Activated T-helper 1 cell treated with anti-CD3 and anti-CD28 coated beads, Interleukin-12 subunit alpha, Interleukin-12 subunit beta, Interleukin-2, Interleukin-4 antibody, amounts not matched to agents 30 ng/mL and 10 ng/mL and 1 ng/mL, durations not matched to agents 14 hours and 24 hours and 36 hours (primary cell): ENCODE measurements around the gene A2ML1. TPM values are rescaled to one million over a fixed set of nuclear protein-coding genes. Genes with fewer than 3 reads are reported as not detected.
"Not testable (repeated sequence)": the region's sequence is repeated elsewhere in the genome, so short reads cannot be mapped to it uniquely, and the experiment has no call there.

Experiments used
- DNase-seq: peaks from one replicate; pipeline ENCODE4 v3.0.0; 2021; ENCODE audit warnings: low spot score
- H3K27ac Mint-ChIP-seq: one replicate; pipeline ENCODE4 v1.8.0; 2021; ENCODE audit warnings: mild to moderate bottlenecking, mixed read lengths
- H3K27me3 Mint-ChIP-seq: one replicate; pipeline ENCODE4 v1.8.0; 2022; ENCODE audit warnings: mild to moderate bottlenecking, moderate library complexity, mixed read lengths; ENCODE audit not compliant: insufficient read depth
- H3K36me3 Mint-ChIP-seq: one replicate; pipeline ENCODE4 v1.8.0; 2021; ENCODE audit warnings: low read depth, mixed read lengths
- H3K4me1 Mint-ChIP-seq: one replicate; pipeline ENCODE4 v1.8.0; 2021; ENCODE audit warnings: low read depth, mixed read lengths
- H3K4me3 Mint-ChIP-seq: one replicate; pipeline ENCODE4 v1.8.0; 2021; ENCODE audit warnings: mild to moderate bottlenecking, moderate library complexity, mixed read lengths
- H3K9me3 Mint-ChIP-seq: one replicate; pipeline ENCODE4 v1.8.0; 2021; ENCODE audit warnings: mixed read lengths
- intact Hi-C: fragments of 100-400 bp; cut with micrococcal nuclease; formaldehyde crosslinking; loops from one replicate; pipeline ENCODE4 v1.15.1; 2024
- total RNA-seq: library from RNA; stranded (reverse); gene quantifications from 2 replicates; pipeline ENCODE4 v1.2.3, GENCODE V29; 2022

A2ML1 gene
- not detected in 2 replicates for total RNA-seq

- H3K27ac Mint-ChIP-seq, result no peak within 1 kb of the TSS
- DNase-seq, result no peak
- peaks cover 4% of the 10 kb centered on the region for H3K27me3 Mint-ChIP-seq
- intact Hi-C loops, result no loop called here
- no peaks in the 10 kb centered on the region for H3K36me3 Mint-ChIP-seq
- H3K9me3 Mint-ChIP-seq, result no peaks in the 10 kb centered on the region
- H3K4me1 Mint-ChIP-seq, result peaks cover 1% of the 10 kb centered on the region
- no peak within 1 kb of the TSS for H3K4me3 Mint-ChIP-seq
Measured at GRCh38 chr12:8822298-8822697, at the start of gene A2ML1. TSS of gene A2ML1 (plus strand) at chr12:8822621. CDS start at chr12:8822652, 31 bp downstream.

GRCh38 chr12:8773461-8773860 lies 49.0 kb upstream of the A2ML1 start:
- intact Hi-C loops, result no loop called here
- no peak overlapping the region for H3K27ac Mint-ChIP-seq
- no peaks in the 10 kb centered on the region for H3K9me3 Mint-ChIP-seq
- H3K4me1 Mint-ChIP-seq, result no peaks in the 10 kb centered on the region
- no peak overlapping the region for H3K4me3 Mint-ChIP-seq
- H3K27me3 Mint-ChIP-seq, result peaks cover 2% of the 10 kb centered on the region
- no peaks in the 10 kb centered on the region for H3K36me3 Mint-ChIP-seq
- no peak for DNase-seq

GRCh38 chr12:8779281-8779680 lies 43.1 kb upstream of the A2ML1 start:
- Mint-ChIP-seq H3K9me3 (no peaks in the 10 kb centered on the region), H3K4me1 (no peaks in the 10 kb centered on the region), H3K36me3 (no peaks in the 10 kb centered on the region), H3K4me3 (no peak overlapping the region), H3K27me3 (no peaks in the 10 kb centered on the region), H3K27ac (no peak overlapping the region)
- DNase-seq, result no peak
- intact Hi-C loops, result no loop called here

GRCh38 chr12:8779862-8780261 lies 42.6 kb upstream of the A2ML1 start:
- intact Hi-C loops, result loop anchor here (1.0 to 2.0 kb wide), 3 partner anchors 110 to 269 kb away; no protein-coding TSS in a partner anchor
- no peak overlapping the region for H3K4me3 Mint-ChIP-seq
- H3K9me3 Mint-ChIP-seq, result no peaks in the 10 kb centered on the region
- no peak for DNase-seq
- H3K27ac Mint-ChIP-seq, result no peak overlapping the region
- no peaks in the 10 kb centered on the region for H3K4me1 Mint-ChIP-seq
- no peaks in the 10 kb centered on the region for H3K36me3 Mint-ChIP-seq
- no peaks in the 10 kb centered on the region for H3K27me3 Mint-ChIP-seq

GRCh38 chr12:8780389-8780788 lies 42.0 kb upstream of the A2ML1 start:
- Mint-ChIP-seq H3K27ac (no peak overlapping the region), H3K4me3 (no peak overlapping the region), H3K27me3 (no peaks in the 10 kb centered on the region), H3K4me1 (no peaks in the 10 kb centered on the region), H3K36me3 (no peaks in the 10 kb centered on the region), H3K9me3 (no peaks in the 10 kb centered on the region)
- DNase-seq, result no peak
- intact Hi-C loops, result loop anchor here (1.0 to 2.0 kb wide), 3 partner anchors 110 to 269 kb away; no protein-coding TSS in a partner anchor

- no peak for DNase-seq
- Mint-ChIP-seq H3K36me3 (no peaks in the 10 kb centered on the region), H3K27me3 (no peaks in the 10 kb centered on the region), H3K9me3 (no peaks in the 10 kb centered on the region), H3K4me3 (no peak overlapping the region), H3K4me1 (no peaks in the 10 kb centered on the region), H3K27ac (no peak overlapping the region)
- intact Hi-C loops, result loop anchor here (2.0 kb wide), 1 partner anchor 257 kb away; no protein-coding TSS in a partner anchor
Measured at GRCh38 chr12:8781381-8782127, 40.9 kb upstream of the A2ML1 start.

- no peak overlapping the region for H3K27ac Mint-ChIP-seq
- no peaks in the 10 kb centered on the region for H3K4me1 Mint-ChIP-seq
- DNase-seq, result no peak
- H3K27me3 Mint-ChIP-seq, result no peaks in the 10 kb centered on the region
- H3K4me3 Mint-ChIP-seq, result no peak overlapping the region
- H3K36me3 Mint-ChIP-seq, result no peaks in the 10 kb centered on the region
- intact Hi-C loops, result no loop called here
- no peaks in the 10 kb centered on the region for H3K9me3 Mint-ChIP-seq
Measured at GRCh38 chr12:8784290-8784888, 38.0 kb upstream of the A2ML1 start.

- Mint-ChIP-seq H3K27me3 (no peaks in the 10 kb centered on the region), H3K4me3 (no peak overlapping the region), H3K36me3 (no peaks in the 10 kb centered on the region), H3K9me3 (no peaks in the 10 kb centered on the region), H3K27ac (no peak overlapping the region), H3K4me1 (no peaks in the 10 kb centered on the region)
- no peak for DNase-seq
- intact Hi-C loops, result no loop called here
Measured at GRCh38 chr12:8785499-8785898, 36.9 kb upstream of the A2ML1 start.

- H3K4me1 Mint-ChIP-seq, intact Hi-C loops: not testable (repeated sequence)
Measured at GRCh38 chr12:8787206-8787605, 35.2 kb upstream of the A2ML1 start.

GRCh38 chr12:8788706-8789105 lies 33.7 kb upstream of the A2ML1 start:
- intact Hi-C loops, DNase-seq, H3K27me3 Mint-ChIP-seq, H3K27ac Mint-ChIP-seq, H3K36me3 Mint-ChIP-seq, H3K4me1 Mint-ChIP-seq, H3K9me3 Mint-ChIP-seq: not testable (repeated sequence)
- peak overlapping the region; percentile 75 for H3K4me3 Mint-ChIP-seq

More at GRCh38 chr12:8787206-8787605, 35.2 kb upstream of the A2ML1 start:
- H3K27me3 Mint-ChIP-seq, DNase-seq, H3K9me3 Mint-ChIP-seq, H3K4me3 Mint-ChIP-seq, H3K36me3 Mint-ChIP-seq, H3K27ac Mint-ChIP-seq: not testable (repeated sequence)

- H3K9me3 Mint-ChIP-seq, DNase-seq, H3K36me3 Mint-ChIP-seq, intact Hi-C loops, H3K27ac Mint-ChIP-seq, H3K4me1 Mint-ChIP-seq, H3K4me3 Mint-ChIP-seq, H3K27me3 Mint-ChIP-seq: not testable (repeated sequence)
Measured at GRCh38 chr12:8789341-8790013, 32.9 kb upstream of the A2ML1 start.

- H3K27ac Mint-ChIP-seq, H3K9me3 Mint-ChIP-seq, intact Hi-C loops, H3K27me3 Mint-ChIP-seq, H3K4me1 Mint-ChIP-seq, DNase-seq, H3K36me3 Mint-ChIP-seq, H3K4me3 Mint-ChIP-seq: not testable (repeated sequence)
Measured at GRCh38 chr12:8793226-8793625, 29.2 kb upstream of the A2ML1 start.

GRCh38 chr12:8794611-8795010 lies 27.8 kb upstream of the A2ML1 start:
- not testable (repeated sequence) for H3K9me3 Mint-ChIP-seq, H3K27me3 Mint-ChIP-seq

More at GRCh38 chr12:8794611-8795010, 27.8 kb upstream of the A2ML1 start:
- H3K27ac Mint-ChIP-seq, DNase-seq, H3K36me3 Mint-ChIP-seq, intact Hi-C loops, H3K4me3 Mint-ChIP-seq, H3K4me1 Mint-ChIP-seq: not testable (repeated sequence)
